ENCODE results near the gene THOC6.

Gene THOC6

DNA sequence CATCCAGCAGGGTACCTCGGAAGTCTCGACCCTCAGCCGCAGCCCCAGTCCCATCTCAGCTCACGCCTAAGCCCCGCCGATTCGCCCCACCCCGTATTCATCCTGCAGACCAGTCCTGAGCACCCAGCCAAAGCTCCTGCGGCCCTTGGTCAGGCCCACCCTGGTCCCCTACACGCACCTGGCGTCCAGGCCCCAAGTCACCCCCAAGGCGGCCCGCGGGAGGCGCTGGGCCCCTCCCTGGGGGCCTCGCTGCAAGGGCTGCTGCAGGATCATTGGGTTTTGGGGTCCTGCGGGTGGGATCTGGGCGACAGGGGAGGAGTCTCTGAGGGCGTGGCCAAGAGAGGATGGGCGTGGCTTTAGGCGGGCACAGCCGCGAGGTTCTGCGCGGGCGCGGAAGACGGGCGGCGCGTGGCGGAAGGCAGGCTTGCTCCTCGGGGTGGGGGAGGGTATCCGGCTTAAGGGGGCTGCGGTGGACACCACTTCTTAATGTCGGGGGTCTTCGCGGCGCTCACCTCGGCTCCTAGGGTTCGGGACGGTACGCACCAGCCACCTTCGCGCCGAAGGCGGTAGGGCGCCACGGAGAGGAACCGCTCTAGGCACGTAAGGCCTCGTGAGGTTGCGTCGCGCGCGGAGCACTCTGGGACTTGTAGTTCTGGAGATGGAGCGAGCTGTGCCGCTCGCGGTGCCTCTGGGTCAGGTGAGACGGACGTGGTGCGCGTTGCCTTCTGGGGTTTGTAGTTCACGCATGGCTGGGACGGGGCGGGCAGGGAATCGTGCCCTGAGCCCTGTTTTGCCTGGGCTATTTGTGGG, at the start of gene THOC6, which contains the start of gene HCFC1R1 (continued):
- TF ChIP-seq, protein P1, sequence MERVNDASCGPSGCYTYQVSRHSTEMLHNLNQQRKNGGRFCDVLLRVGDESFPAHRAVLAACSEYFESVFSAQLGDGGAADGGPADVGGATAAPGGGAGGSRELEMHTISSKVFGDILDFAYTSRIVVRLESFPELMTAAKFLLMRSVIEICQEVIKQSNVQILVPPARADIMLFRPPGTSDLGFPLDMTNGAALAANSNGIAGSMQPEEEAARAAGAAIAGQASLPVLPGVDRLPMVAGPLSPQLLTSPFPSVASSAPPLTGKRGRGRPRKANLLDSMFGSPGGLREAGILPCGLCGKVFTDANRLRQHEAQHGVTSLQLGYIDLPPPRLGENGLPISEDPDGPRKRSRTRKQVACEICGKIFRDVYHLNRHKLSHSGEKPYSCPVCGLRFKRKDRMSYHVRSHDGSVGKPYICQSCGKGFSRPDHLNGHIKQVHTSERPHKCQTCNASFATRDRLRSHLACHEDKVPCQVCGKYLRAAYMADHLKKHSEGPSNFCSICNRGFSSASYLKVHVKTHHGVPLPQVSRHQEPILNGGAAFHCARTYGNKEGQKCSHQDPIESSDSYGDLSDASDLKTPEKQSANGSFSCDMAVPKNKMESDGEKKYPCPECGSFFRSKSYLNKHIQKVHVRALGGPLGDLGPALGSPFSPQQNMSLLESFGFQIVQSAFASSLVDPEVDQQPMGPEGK (tag by site-specific recombination; IDR thresholded peaks at IDR 0.05): peak; percentile 65
- TF ChIP-seq FEZF1 (tag by site-specific recombination; IDR thresholded peaks at IDR 0.05) (no peak), ZIC2 (tag by site-specific recombination; IDR thresholded peaks at IDR 0.05) (0 out of 2 replicates have a peak, but pooled peaks have one; percentile 6), ZSCAN30 (tag by site-specific recombination; IDR thresholded peaks at IDR 0.05) (peak; percentile 40), ZNF837 (tag by site-specific recombination; IDR thresholded peaks at IDR 0.05) (no peak), ZNF324 (tag by site-specific recombination; IDR thresholded peaks at IDR 0.05) (no peak; the same call in none of the 2 replicates), ZNF202 (tag by site-specific recombination; IDR thresholded peaks at IDR 0.05; ENCODE audit: borderline replicate concordance) (no peak)
- TF ChIP-seq, protein P2, sequence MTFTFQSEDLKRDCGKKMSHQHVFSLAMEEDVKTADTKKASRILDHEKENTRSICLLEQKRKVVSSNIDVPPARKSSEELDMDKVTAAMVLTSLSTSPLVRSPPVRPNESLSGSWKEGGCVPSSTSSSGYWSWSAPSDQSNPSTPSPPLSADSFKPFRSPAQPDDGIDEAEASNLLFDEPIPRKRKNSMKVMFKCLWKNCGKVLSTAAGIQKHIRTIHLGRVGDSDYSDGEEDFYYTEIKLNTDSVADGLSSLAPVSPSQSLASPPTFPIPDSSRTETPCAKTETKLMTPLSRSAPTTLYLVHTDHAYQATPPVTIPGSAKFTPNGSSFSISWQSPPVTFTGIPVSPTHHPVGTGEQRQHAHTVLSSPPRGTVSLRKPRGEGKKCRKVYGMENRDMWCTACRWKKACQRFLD (tag by site-specific recombination; IDR thresholded peaks at IDR 0.05): no peak
- TF ChIP-seq, protein P3, sequence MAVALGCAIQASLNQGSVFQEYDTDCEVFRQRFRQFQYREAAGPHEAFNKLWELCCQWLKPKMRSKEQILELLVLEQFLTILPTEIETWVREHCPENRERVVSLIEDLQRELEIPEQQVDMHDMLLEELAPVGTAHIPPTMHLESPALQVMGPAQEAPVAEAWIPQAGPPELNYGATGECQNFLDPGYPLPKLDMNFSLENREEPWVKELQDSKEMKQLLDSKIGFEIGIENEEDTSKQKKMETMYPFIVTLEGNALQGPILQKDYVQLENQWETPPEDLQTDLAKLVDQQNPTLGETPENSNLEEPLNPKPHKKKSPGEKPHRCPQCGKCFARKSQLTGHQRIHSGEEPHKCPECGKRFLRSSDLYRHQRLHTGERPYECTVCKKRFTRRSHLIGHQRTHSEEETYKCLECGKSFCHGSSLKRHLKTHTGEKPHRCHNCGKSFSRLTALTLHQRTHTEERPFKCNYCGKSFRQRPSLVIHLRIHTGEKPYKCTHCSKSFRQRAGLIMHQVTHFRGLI (tag by site-specific recombination; IDR thresholded peaks at IDR 0.05): peak; percentile 91
- TF ChIP-seq, protein P4, sequence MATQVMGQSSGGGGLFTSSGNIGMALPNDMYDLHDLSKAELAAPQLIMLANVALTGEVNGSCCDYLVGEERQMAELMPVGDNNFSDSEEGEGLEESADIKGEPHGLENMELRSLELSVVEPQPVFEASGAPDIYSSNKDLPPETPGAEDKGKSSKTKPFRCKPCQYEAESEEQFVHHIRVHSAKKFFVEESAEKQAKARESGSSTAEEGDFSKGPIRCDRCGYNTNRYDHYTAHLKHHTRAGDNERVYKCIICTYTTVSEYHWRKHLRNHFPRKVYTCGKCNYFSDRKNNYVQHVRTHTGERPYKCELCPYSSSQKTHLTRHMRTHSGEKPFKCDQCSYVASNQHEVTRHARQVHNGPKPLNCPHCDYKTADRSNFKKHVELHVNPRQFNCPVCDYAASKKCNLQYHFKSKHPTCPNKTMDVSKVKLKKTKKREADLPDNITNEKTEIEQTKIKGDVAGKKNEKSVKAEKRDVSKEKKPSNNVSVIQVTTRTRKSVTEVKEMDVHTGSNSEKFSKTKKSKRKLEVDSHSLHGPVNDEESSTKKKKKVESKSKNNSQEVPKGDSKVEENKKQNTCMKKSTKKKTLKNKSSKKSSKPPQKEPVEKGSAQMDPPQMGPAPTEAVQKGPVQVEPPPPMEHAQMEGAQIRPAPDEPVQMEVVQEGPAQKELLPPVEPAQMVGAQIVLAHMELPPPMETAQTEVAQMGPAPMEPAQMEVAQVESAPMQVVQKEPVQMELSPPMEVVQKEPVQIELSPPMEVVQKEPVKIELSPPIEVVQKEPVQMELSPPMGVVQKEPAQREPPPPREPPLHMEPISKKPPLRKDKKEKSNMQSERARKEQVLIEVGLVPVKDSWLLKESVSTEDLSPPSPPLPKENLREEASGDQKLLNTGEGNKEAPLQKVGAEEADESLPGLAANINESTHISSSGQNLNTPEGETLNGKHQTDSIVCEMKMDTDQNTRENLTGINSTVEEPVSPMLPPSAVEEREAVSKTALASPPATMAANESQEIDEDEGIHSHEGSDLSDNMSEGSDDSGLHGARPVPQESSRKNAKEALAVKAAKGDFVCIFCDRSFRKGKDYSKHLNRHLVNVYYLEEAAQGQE (tag by site-specific recombination; IDR thresholded peaks at IDR 0.05): 0 out of 2 replicates have a peak, but pooled peaks have one; percentile 15
- TF ChIP-seq, protein P5, sequence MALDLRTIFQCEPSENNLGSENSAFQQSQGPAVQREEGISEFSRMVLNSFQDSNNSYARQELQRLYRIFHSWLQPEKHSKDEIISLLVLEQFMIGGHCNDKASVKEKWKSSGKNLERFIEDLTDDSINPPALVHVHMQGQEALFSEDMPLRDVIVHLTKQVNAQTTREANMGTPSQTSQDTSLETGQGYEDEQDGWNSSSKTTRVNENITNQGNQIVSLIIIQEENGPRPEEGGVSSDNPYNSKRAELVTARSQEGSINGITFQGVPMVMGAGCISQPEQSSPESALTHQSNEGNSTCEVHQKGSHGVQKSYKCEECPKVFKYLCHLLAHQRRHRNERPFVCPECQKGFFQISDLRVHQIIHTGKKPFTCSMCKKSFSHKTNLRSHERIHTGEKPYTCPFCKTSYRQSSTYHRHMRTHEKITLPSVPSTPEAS (tag by site-specific recombination; IDR thresholded peaks at IDR 0.05): no peak

DNA sequence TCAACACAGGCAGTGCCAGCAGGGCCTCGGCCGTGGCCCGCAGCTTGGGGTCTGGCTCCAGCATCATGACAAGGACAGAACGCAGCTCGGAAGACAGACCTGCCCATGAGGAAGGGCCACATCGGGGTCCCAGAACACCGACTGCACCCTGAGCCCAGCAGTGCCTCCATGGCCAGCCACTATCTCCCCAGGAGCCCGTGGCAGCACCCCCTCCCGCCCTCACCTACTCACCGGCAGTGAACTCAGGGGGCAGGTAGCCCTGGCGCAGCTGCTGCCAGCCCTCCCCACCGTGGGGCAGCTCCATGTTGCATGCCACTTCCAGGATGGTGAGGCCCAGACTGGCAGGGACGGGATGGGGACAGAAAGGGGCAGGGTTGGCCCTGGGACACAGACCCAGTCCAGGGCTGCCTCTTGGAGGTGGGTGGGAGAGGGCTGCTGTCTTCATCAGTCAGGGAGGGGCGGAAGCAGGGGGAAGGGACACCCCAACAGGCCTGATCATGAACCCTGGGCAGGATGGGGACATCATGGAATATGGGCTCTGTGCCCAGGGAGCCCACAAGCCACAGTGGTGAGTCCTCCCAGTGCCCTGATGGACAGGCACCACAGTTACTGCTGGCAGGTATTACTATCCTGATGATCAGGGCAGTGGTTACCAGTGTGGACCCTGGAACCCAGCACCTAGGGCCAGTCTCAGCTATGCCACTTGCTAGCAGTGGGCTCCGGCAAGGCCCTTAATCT, 49.3 kb upstream of the THOC6 start:
- peaks cover 3 to 76% of the 10 kb centered on the region in 2 experiments; a peak in 2 of 3 replicates for H3K36me3 ChIP-seq (ENCODE audit: control insufficient read depth in 2 of 2, insufficient read depth in 1 of 2, low read length in 2 of 2)
- H3K4me1 ChIP-seq (ENCODE audit: control insufficient read depth, insufficient read depth, low read length): peaks cover 9% of the 10 kb centered on the region
- POLR2A ChIA-PET: interaction anchor here (0.6 to 1.5 kb wide), 5 partner anchors 8 to 92 kb away, joined by 3 to 4 read pairs (median 3); partner anchors contain the start of gene FLYWCH2
- no peaks in the 10 kb centered on the region for H3K9me3 ChIP-seq (ENCODE audit: control insufficient read depth, insufficient read depth, low read depth, low read length)
- no peak overlapping the region; the same call in 1 of the 2 replicates for H3K27ac ChIP-seq (ENCODE audit: extremely low read depth, low read depth, low read length)
- H3K4me3 ChIP-seq (ENCODE audit: low read depth, low read length): no peak overlapping the region
- CTCF ChIA-PET: interaction anchor here (0.6 kb wide), 1 partner anchor 1553 kb away, joined by 3 read pairs; no protein-coding TSS in a partner anchor
- TF ChIP-seq ZNF600 (tag by site-specific recombination; IDR thresholded peaks at IDR 0.05): peak; percentile 11; the same call in 1 of the 2 replicates
- no peak for TF ChIP-seq ZNF121 (tag by site-specific recombination; IDR thresholded peaks at IDR 0.05)
- TF ChIP-seq ZNF133 (tag by site-specific recombination; IDR thresholded peaks at IDR 0.05): no peak
- TF ChIP-seq, protein P6, sequence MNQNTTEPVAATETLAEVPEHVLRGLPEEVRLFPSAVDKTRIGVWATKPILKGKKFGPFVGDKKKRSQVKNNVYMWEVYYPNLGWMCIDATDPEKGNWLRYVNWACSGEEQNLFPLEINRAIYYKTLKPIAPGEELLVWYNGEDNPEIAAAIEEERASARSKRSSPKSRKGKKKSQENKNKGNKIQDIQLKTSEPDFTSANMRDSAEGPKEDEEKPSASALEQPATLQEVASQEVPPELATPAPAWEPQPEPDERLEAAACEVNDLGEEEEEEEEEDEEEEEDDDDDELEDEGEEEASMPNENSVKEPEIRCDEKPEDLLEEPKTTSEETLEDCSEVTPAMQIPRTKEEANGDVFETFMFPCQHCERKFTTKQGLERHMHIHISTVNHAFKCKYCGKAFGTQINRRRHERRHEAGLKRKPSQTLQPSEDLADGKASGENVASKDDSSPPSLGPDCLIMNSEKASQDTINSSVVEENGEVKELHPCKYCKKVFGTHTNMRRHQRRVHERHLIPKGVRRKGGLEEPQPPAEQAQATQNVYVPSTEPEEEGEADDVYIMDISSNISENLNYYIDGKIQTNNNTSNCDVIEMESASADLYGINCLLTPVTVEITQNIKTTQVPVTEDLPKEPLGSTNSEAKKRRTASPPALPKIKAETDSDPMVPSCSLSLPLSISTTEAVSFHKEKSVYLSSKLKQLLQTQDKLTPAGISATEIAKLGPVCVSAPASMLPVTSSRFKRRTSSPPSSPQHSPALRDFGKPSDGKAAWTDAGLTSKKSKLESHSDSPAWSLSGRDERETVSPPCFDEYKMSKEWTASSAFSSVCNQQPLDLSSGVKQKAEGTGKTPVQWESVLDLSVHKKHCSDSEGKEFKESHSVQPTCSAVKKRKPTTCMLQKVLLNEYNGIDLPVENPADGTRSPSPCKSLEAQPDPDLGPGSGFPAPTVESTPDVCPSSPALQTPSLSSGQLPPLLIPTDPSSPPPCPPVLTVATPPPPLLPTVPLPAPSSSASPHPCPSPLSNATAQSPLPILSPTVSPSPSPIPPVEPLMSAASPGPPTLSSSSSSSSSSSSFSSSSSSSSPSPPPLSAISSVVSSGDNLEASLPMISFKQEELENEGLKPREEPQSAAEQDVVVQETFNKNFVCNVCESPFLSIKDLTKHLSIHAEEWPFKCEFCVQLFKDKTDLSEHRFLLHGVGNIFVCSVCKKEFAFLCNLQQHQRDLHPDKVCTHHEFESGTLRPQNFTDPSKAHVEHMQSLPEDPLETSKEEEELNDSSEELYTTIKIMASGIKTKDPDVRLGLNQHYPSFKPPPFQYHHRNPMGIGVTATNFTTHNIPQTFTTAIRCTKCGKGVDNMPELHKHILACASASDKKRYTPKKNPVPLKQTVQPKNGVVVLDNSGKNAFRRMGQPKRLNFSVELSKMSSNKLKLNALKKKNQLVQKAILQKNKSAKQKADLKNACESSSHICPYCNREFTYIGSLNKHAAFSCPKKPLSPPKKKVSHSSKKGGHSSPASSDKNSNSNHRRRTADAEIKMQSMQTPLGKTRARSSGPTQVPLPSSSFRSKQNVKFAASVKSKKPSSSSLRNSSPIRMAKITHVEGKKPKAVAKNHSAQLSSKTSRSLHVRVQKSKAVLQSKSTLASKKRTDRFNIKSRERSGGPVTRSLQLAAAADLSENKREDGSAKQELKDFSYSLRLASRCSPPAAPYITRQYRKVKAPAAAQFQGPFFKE (tag by site-specific recombination; IDR thresholded peaks at IDR 0.05; ENCODE audit: borderline replicate concordance): no peak
- no peak for TF ChIP-seq ZNF596 (tag by site-specific recombination; IDR thresholded peaks at IDR 0.05)
- no peak for TF ChIP-seq GLI4 (tag by site-specific recombination; IDR thresholded peaks at IDR 0.05)

Data from HEK293 (cell line).